WTC11 (cell line): Measurements from ENCODE around the gene GOLGA8B. TPM values are rescaled to one million over a fixed set of nuclear protein-coding genes. Genes with fewer than 3 reads are reported as not detected.

ENCODE experiments used
- ATAC-seq: fragments of 200-7000 bp; cut with Tn5 transposase; 2 replicates; pipeline ENCODE4 v1.10.0; 2021; ENCODE audit warnings: mild to moderate bottlenecking, moderate library complexity
- CTCF ChIA-PET: fragments of 300-600 bp; sonication (Branson Sonifier 250); formaldehyde crosslinking; loops from one replicate; lab custom pipeline; 2021; ENCODE audit warnings: antibody characterized with exemption; lab: Charles Lee
- POLR2A ChIA-PET: fragments of 350-600 bp; sonication (Branson Sonifier 250); formaldehyde crosslinking; loops from one replicate; lab custom pipeline; 2021; ENCODE audit warnings: antibody characterized with exemption; lab: Charles Lee
- DNase-seq: peaks from one replicate; pipeline ENCODE4 v3.0.0; 2021; ENCODE audit warnings: low spot score
- H3K27ac Mint-ChIP-seq: 2 replicates; pipeline ENCODE4 v1.8.0; 2021; ENCODE audit warnings: mixed read lengths
- H3K27me3 Mint-ChIP-seq: 2 replicates; pipeline ENCODE4 v1.8.0; 2021; ENCODE audit warnings: low read depth, mild to moderate bottlenecking, moderate library complexity, mixed read lengths
- H3K36me3 Mint-ChIP-seq: 2 replicates; pipeline ENCODE4 v1.8.0; 2021; ENCODE audit warnings: mixed read lengths
- H3K4me1 Mint-ChIP-seq: 2 replicates; pipeline ENCODE4 v1.8.0; 2022; ENCODE audit warnings: mixed read lengths
- H3K4me3 Mint-ChIP-seq: 2 replicates; pipeline ENCODE4 v1.8.0; 2021; ENCODE audit warnings: mild to moderate bottlenecking, moderate library complexity, mixed read lengths
- H3K9me3 Mint-ChIP-seq: 2 replicates; pipeline ENCODE4 v1.8.0; 2021; ENCODE audit warnings: mixed read lengths
- FOXJ3 ChIP-seq: sonication (generic); formaldehyde crosslinking; IDR thresholded peaks from 2 replicates; pipeline ENCODE4 v1.9.0; 2021; ENCODE audit warnings: missing genetic modification reagents, mild to moderate bottlenecking, borderline replicate concordance
- JUN ChIP-seq: sonication (generic); formaldehyde crosslinking; IDR thresholded peaks from 2 replicates; pipeline ENCODE4 v1.8.0; 2023; ENCODE audit warnings: mild to moderate bottlenecking, missing genetic modification reagents
- MYBL2 ChIP-seq: sonication (generic); formaldehyde crosslinking; IDR thresholded peaks from 2 replicates; pipeline ENCODE4 v1.8.1; 2023; ENCODE audit warnings: mild to moderate bottlenecking, moderate library complexity, missing genetic modification reagents
- NR2C2 ChIP-seq: sonication (generic); formaldehyde crosslinking; IDR thresholded peaks from 2 replicates; pipeline ENCODE4 v1.8.0; 2022; ENCODE audit warnings: mild to moderate bottlenecking, missing genetic modification reagents
- RORB ChIP-seq: fragments of 250-450 bp; sonication (Bioruptor Pico); IDR thresholded peaks from 2 replicates; pipeline ENCODE4 v1.9.0; 2021; ENCODE audit warnings: mild to moderate bottlenecking
- TEAD1 ChIP-seq: sonication (generic); formaldehyde crosslinking; IDR thresholded peaks from 2 replicates; pipeline ENCODE4 v1.8.0; 2022; ENCODE audit warnings: mild to moderate bottlenecking, missing genetic modification reagents
- ZNF396 ChIP-seq: fragments of 250-450 bp; sonication (Bioruptor Pico); IDR thresholded peaks from 2 replicates; pipeline ENCODE4 v1.8.0; 2021; ENCODE audit warnings: mild to moderate bottlenecking, moderate library complexity, borderline replicate concordance
- ZNF416 ChIP-seq: fragments of 250-450 bp; sonication (Bioruptor Pico); IDR thresholded peaks from 2 replicates; pipeline ENCODE4 v1.9.0; 2021; ENCODE audit warnings: mild to moderate bottlenecking, inconsistent platforms
- ZNF423 ChIP-seq: fragments of 250-450 bp; sonication (Bioruptor Pico); IDR thresholded peaks from 2 replicates; pipeline ENCODE4 v2.1.2; 2022; ENCODE audit warnings: mild to moderate bottlenecking, moderate library complexity
- total RNA-seq: library from RNA; stranded (reverse); gene quantifications from 3 replicates; pipeline ENCODE4 v1.2.3, GENCODE V29; 2021
- TF ChIP-seq, protein P1 (sequence below): sonication (generic); formaldehyde crosslinking; IDR thresholded peaks from 2 replicates; pipeline ENCODE4 v1.8.0; 2023; ENCODE audit warnings: missing genetic modification reagents
- TF ChIP-seq, protein P2 (sequence below): sonication (generic); formaldehyde crosslinking; IDR thresholded peaks from 2 replicates; pipeline ENCODE4 v1.8.0; 2022; ENCODE audit warnings: mild to moderate bottlenecking, missing genetic modification reagents
- TF ChIP-seq, protein P3 (sequence below): sonication (generic); formaldehyde crosslinking; IDR thresholded peaks from 2 replicates; pipeline ENCODE4 v1.8.1; 2022; ENCODE audit warnings: mild to moderate bottlenecking, missing genetic modification reagents, moderate library complexity, borderline replicate concordance
- TF ChIP-seq, protein P4 (sequence below): sonication (generic); formaldehyde crosslinking; IDR thresholded peaks from 2 replicates; pipeline ENCODE4 v1.8.1; 2023; ENCODE audit warnings: mild to moderate bottlenecking, moderate library complexity, missing genetic modification reagents
- TF ChIP-seq, protein P5 (sequence below): sonication (generic); formaldehyde crosslinking; IDR thresholded peaks from 2 replicates; pipeline ENCODE4 v1.8.0; 2022; ENCODE audit warnings: missing genetic modification reagents
- TF ChIP-seq, protein P6 (sequence below): sonication (generic); formaldehyde crosslinking; IDR thresholded peaks from 2 replicates; pipeline ENCODE4 v1.8.1; 2022; ENCODE audit warnings: missing genetic modification reagents, borderline replicate concordance
- TF ChIP-seq, protein P7 (sequence below): fragments of 200-600 bp; IDR thresholded peaks from 2 replicates; pipeline ENCODE4 v1.8.0; 2022; ENCODE audit warnings: antibody characterized with exemption
- TF ChIP-seq, protein P8 (sequence below): sonication (generic); formaldehyde crosslinking; conservative IDR thresholded peaks from 2 replicates; pipeline ENCODE4 v1.8.1; 2022; ENCODE audit warnings: mild to moderate bottlenecking, missing genetic modification reagents
- TF ChIP-seq, protein P9 (sequence below): sonication (generic); formaldehyde crosslinking; IDR thresholded peaks from 2 replicates; pipeline ENCODE4 v1.8.0; 2022; ENCODE audit warnings: mild to moderate bottlenecking, missing genetic modification reagents

The GOLGA8B gene
- total RNA-seq, 1 experiment from 2014 or later, result 29.0 TPM

DNA sequence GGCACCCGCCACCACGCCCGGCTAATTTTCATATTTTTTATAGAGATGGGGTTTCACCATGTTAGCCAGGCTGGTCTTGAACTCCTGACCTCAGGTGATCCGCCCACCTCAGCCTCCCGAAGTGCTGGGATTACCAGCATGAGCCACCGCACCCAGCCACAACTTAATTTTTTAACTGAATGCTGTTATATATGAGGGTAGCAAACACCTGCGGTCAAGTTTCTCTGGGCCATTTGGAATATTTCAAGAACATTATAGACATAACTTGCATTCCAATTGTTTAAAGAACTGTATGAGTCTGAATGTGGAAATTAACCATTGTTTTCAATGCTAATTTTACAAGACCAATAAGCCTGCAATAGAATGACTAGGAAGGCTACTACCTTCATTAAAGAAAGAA, 35.7 kb upstream of the GOLGA8B start:
- no peak overlapping the region for H3K4me3 Mint-ChIP-seq
- no peak overlapping the region for H3K27ac Mint-ChIP-seq
- no peaks in the 10 kb centered on the region for H3K36me3 Mint-ChIP-seq
- TF ChIP-seq MYBL2 (CRISPR knock-in tag) (no peak), JUN (no peak)
- TF ChIP-seq, protein P1, sequence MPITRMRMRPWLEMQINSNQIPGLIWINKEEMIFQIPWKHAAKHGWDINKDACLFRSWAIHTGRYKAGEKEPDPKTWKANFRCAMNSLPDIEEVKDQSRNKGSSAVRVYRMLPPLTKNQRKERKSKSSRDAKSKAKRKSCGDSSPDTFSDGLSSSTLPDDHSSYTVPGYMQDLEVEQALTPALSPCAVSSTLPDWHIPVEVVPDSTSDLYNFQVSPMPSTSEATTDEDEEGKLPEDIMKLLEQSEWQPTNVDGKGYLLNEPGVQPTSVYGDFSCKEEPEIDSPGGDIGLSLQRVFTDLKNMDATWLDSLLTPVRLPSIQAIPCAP (CRISPR knock-in tag), result no peak
- TF ChIP-seq, protein P2, sequence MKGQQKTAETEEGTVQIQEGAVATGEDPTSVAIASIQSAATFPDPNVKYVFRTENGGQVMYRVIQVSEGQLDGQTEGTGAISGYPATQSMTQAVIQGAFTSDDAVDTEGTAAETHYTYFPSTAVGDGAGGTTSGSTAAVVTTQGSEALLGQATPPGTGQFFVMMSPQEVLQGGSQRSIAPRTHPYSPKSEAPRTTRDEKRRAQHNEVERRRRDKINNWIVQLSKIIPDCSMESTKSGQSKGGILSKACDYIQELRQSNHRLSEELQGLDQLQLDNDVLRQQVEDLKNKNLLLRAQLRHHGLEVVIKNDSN (CRISPR knock-in tag), result no peak
- CTCF ChIA-PET, result interaction anchor here (1.8 kb wide), 1 partner anchor 9 kb away, joined by 6 read pairs; no protein-coding TSS in a partner anchor
- no peaks in the 10 kb centered on the region; the same call in 1 of the 2 replicates for H3K27me3 Mint-ChIP-seq
- DNase-seq, result no peak
- H3K9me3 Mint-ChIP-seq, result no peaks in the 10 kb centered on the region
- POLR2A ChIA-PET, result no interaction called here
- no peak for ATAC-seq
- no peaks in the 10 kb centered on the region for H3K4me1 Mint-ChIP-seq

DNA sequence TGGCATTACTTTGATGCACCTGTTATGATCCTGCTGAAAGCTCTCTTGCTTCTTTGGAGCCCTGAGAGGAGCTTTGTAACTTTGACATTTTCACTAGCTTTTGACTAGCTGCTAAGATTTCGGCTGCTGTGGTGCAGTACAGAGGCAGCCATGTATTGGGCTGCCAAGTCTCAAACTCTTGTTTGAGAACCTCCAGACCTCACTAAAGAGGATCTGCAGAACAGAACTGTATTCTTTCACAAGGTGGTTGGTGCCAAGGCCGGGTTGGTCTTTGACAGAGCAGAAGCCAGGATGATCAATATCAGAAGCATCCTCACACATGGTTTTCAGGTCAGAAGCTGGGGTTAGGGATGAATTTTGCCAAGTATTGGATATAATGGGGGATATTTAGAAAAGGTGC, 34.6 kb upstream of the GOLGA8B start:
- H3K4me3 Mint-ChIP-seq, result no peak overlapping the region
- no peaks in the 10 kb centered on the region; the same call in 1 of the 2 replicates for H3K27me3 Mint-ChIP-seq
- DNase-seq (no peak), ATAC-seq (no peak)
- CTCF ChIA-PET, result interaction anchor here (1.2 to 1.8 kb wide), 2 partner anchors 8 to 91 kb away, joined by 3 to 6 read pairs; no protein-coding TSS in a partner anchor
- no peak overlapping the region for H3K27ac Mint-ChIP-seq
- H3K36me3 Mint-ChIP-seq, result no peaks in the 10 kb centered on the region
- POLR2A ChIA-PET, result no interaction called here
- no peaks in the 10 kb centered on the region for H3K9me3 Mint-ChIP-seq
- no peaks in the 10 kb centered on the region for H3K4me1 Mint-ChIP-seq
- TF ChIP-seq TEAD1, result no peak
- no peak for TF ChIP-seq ZNF396 (CRISPR knock-in tag)
- TF ChIP-seq ZNF423, result no peak
- TF ChIP-seq, protein P3, sequence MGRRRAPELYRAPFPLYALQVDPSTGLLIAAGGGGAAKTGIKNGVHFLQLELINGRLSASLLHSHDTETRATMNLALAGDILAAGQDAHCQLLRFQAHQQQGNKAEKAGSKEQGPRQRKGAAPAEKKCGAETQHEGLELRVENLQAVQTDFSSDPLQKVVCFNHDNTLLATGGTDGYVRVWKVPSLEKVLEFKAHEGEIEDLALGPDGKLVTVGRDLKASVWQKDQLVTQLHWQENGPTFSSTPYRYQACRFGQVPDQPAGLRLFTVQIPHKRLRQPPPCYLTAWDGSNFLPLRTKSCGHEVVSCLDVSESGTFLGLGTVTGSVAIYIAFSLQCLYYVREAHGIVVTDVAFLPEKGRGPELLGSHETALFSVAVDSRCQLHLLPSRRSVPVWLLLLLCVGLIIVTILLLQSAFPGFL (CRISPR knock-in tag), result no peak
- no peak for TF ChIP-seq ZNF416
- TF ChIP-seq, protein P4, sequence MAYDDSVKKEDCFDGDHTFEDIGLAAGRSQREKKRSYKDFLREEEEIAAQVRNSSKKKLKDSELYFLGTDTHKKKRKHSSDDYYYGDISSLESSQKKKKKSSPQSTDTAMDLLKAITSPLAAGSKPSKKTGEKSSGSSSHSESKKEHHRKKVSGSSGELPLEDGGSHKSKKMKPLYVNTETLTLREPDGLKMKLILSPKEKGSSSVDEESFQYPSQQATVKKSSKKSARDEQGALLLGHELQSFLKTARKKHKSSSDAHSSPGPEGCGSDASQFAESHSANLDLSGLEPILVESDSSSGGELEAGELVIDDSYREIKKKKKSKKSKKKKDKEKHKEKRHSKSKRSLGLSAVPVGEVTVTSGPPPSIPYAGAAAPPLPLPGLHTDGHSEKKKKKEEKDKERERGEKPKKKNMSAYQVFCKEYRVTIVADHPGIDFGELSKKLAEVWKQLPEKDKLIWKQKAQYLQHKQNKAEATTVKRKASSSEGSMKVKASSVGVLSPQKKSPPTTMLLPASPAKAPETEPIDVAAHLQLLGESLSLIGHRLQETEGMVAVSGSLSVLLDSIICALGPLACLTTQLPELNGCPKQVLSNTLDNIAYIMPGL (CRISPR knock-in tag), result no peak
- TF ChIP-seq, protein P5, sequence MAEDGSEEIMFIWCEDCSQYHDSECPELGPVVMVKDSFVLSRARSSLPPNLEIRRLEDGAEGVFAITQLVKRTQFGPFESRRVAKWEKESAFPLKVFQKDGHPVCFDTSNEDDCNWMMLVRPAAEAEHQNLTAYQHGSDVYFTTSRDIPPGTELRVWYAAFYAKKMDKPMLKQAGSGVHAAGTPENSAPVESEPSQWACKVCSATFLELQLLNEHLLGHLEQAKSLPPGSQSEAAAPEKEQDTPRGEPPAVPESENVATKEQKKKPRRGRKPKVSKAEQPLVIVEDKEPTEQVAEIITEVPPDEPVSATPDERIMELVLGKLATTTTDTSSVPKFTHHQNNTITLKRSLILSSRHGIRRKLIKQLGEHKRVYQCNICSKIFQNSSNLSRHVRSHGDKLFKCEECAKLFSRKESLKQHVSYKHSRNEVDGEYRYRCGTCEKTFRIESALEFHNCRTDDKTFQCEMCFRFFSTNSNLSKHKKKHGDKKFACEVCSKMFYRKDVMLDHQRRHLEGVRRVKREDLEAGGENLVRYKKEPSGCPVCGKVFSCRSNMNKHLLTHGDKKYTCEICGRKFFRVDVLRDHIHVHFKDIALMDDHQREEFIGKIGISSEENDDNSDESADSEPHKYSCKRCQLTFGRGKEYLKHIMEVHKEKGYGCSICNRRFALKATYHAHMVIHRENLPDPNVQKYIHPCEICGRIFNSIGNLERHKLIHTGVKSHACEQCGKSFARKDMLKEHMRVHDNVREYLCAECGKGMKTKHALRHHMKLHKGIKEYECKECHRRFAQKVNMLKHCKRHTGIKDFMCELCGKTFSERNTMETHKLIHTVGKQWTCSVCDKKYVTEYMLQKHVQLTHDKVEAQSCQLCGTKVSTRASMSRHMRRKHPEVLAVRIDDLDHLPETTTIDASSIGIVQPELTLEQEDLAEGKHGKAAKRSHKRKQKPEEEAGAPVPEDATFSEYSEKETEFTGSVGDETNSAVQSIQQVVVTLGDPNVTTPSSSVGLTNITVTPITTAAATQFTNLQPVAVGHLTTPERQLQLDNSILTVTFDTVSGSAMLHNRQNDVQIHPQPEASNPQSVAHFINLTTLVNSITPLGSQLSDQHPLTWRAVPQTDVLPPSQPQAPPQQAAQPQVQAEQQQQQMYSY (CRISPR knock-in tag), result no peak
- no peak for TF ChIP-seq NR2C2 (CRISPR knock-in tag)
- no peak for TF ChIP-seq RORB (CRISPR knock-in tag)
- no peak for TF ChIP-seq FOXJ3 (CRISPR knock-in tag)
- TF ChIP-seq, protein P6, sequence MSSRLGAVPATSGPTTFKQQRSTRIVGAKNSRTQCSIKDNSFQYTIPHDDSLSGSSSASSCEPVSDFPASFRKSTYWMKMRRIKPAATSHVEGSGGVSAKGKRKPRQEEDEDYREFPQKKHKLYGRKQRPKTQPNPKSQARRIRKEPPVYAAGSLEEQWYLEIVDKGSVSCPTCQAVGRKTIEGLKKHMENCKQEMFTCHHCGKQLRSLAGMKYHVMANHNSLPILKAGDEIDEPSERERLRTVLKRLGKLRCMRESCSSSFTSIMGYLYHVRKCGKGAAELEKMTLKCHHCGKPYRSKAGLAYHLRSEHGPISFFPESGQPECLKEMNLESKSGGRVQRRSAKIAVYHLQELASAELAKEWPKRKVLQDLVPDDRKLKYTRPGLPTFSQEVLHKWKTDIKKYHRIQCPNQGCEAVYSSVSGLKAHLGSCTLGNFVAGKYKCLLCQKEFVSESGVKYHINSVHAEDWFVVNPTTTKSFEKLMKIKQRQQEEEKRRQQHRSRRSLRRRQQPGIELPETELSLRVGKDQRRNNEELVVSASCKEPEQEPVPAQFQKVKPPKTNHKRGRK (CRISPR knock-in tag), result no peak
- TF ChIP-seq, protein P7, sequence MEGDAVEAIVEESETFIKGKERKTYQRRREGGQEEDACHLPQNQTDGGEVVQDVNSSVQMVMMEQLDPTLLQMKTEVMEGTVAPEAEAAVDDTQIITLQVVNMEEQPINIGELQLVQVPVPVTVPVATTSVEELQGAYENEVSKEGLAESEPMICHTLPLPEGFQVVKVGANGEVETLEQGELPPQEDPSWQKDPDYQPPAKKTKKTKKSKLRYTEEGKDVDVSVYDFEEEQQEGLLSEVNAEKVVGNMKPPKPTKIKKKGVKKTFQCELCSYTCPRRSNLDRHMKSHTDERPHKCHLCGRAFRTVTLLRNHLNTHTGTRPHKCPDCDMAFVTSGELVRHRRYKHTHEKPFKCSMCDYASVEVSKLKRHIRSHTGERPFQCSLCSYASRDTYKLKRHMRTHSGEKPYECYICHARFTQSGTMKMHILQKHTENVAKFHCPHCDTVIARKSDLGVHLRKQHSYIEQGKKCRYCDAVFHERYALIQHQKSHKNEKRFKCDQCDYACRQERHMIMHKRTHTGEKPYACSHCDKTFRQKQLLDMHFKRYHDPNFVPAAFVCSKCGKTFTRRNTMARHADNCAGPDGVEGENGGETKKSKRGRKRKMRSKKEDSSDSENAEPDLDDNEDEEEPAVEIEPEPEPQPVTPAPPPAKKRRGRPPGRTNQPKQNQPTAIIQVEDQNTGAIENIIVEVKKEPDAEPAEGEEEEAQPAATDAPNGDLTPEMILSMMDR, result no peak
- TF ChIP-seq, protein P8, sequence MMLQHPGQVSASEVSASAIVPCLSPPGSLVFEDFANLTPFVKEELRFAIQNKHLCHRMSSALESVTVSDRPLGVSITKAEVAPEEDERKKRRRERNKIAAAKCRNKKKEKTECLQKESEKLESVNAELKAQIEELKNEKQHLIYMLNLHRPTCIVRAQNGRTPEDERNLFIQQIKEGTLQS (CRISPR knock-in tag), result no peak
- TF ChIP-seq, protein P9, sequence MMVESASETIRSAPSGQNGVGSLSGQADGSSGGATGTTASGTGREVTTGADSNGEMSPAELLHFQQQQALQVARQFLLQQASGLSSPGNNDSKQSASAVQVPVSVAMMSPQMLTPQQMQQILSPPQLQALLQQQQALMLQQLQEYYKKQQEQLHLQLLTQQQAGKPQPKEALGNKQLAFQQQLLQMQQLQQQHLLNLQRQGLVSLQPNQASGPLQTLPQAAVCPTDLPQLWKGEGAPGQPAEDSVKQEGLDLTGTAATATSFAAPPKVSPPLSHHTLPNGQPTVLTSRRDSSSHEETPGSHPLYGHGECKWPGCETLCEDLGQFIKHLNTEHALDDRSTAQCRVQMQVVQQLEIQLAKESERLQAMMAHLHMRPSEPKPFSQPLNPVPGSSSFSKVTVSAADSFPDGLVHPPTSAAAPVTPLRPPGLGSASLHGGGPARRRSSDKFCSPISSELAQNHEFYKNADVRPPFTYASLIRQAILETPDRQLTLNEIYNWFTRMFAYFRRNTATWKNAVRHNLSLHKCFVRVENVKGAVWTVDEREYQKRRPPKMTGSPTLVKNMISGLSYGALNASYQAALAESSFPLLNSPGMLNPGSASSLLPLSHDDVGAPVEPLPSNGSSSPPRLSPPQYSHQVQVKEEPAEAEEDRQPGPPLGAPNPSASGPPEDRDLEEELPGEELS (CRISPR knock-in tag), result no peak
- TF ChIP-seq, all 79 proteins: peak for 0
